T-cell (primary cell): ENCODE results near the gene IMPA2. TPM values are rescaled to one million over a fixed set of nuclear protein-coding genes. Genes with fewer than 3 reads are reported as not detected.

Experiments used
- ATAC-seq, 4 experiments: fragments of 200-7000 bp in 3 of 4; fragments of 150-1000 bp in 1 of 4; cut with Tn5 transposase; replicated peaks in 1 of 4; 1 replicate in 3 of 4; 2 replicates in 1 of 4; pipeline ENCODE4 v1.10.0; 2021; ENCODE audit warnings: moderate library complexity in 3 of 4, mild to moderate bottlenecking in 2 of 4, moderate number of reproducible peaks in 1 of 4
- CTCF ChIA-PET, 2 donors: fragments of 300-600 bp; sonication (Branson Sonifier 250); formaldehyde crosslinking; loops; one replicate each; lab custom pipeline; 2022; ENCODE audit warnings: antibody characterized with exemption in 2 of 2; lab: Charles Lee
- POLR2A ChIA-PET, 2 donors: fragments of 300-600 bp; sonication (Branson Sonifier 250); formaldehyde crosslinking; loops; one replicate each; lab custom pipeline; 2022; ENCODE audit warnings: antibody characterized with exemption in 2 of 2; lab: Charles Lee
- DNase-seq, 35 experiments: peaks; one replicate each; pipeline versions ENCODE4 v3.0.0 to v3.0.0-alpha.2; 2013 to 2023
- H3K27ac ChIP-seq: one replicate; pipeline ENCODE4 v1.5.1; 2013; ENCODE audit warnings: low read length
- H3K27me3 ChIP-seq, 2 experiments: replicated peaks in 1 of 2; 1 replicate in 1 of 2; 2 replicates in 1 of 2; pipeline versions ENCODE4 v1.6.1 to v1.7.0; 2013; ENCODE audit warnings: low read length in 1 of 2, mixed read lengths in 1 of 2; ENCODE audit not compliant: control insufficient read depth in 2 of 2, insufficient read depth in 2 of 2; ENCODE audit errors: extremely low read depth in 1 of 2
- H3K36me3 ChIP-seq, 2 donors: 1 replicate in 1 of 2; 2 replicates in 1 of 2; pipeline versions ENCODE4 v1.6.1 to v1.7.0; 2013; ENCODE audit warnings: low read length in 1 of 2; ENCODE audit not compliant: control insufficient read depth in 2 of 2, insufficient read depth in 1 of 2; ENCODE audit errors: extremely low read depth in 1 of 2
- H3K4me1 ChIP-seq, 2 experiments: 1 replicate in 1 of 2; 2 replicates in 1 of 2; pipeline versions ENCODE4 v1.6.1 to v1.7.0; 2013; ENCODE audit warnings: low read length in 2 of 2, mixed read lengths in 1 of 2; ENCODE audit not compliant: insufficient read depth in 2 of 2, control insufficient read depth in 1 of 2; ENCODE audit errors: extremely low read depth in 1 of 2
- H3K4me3 ChIP-seq, 2 donors: 1 replicate in 1 of 2; 2 replicates in 1 of 2; pipeline versions ENCODE4 v1.5.1 to v1.7.0; 2013; ENCODE audit warnings: mild to moderate bottlenecking in 2 of 2, low read length in 1 of 2, moderate library complexity in 1 of 2; ENCODE audit not compliant: control insufficient read depth in 1 of 2; ENCODE audit errors: extremely low read depth in 1 of 2
- H3K9me3 ChIP-seq: 2 replicates; pipeline ENCODE4 v1.7.0; 2013
- H3K27ac Mint-ChIP-seq, 2 donors: one replicate each; pipeline ENCODE4 v1.8.0; 2020 to 2021; ENCODE audit warnings: mild to moderate bottlenecking in 2 of 2, mixed read lengths in 2 of 2
- H3K27me3 Mint-ChIP-seq, 2 donors: one replicate each; pipeline ENCODE4 v1.8.0; 2021 to 2022; ENCODE audit warnings: mixed read lengths in 2 of 2
- H3K36me3 Mint-ChIP-seq: one replicate; pipeline ENCODE4 v1.8.0; 2021; ENCODE audit warnings: mixed read lengths
- H3K4me1 Mint-ChIP-seq, 3 donors: one replicate each; pipeline ENCODE4 v1.8.0; 2020 to 2022; ENCODE audit warnings: mixed read lengths in 3 of 3, mild to moderate bottlenecking in 1 of 3
- H3K4me3 Mint-ChIP-seq, 3 donors: one replicate each; pipeline ENCODE4 v1.8.0; 2020 to 2022; ENCODE audit warnings: mild to moderate bottlenecking in 3 of 3, mixed read lengths in 3 of 3, moderate library complexity in 3 of 3
- H3K9me3 Mint-ChIP-seq, 3 donors: one replicate each; pipeline ENCODE4 v1.8.0; 2020 to 2022; ENCODE audit warnings: mixed read lengths in 3 of 3
- WGBS: methylation state at CpG from one replicate; pipeline ENCODE4 v1.1.5; 2013; ENCODE audit warnings: missing lambda C conversion rate; ENCODE audit not compliant: insufficient coverage; 5-methylcytosine and 5-hydroxymethylcytosine counted together
- total RNA-seq, 35 experiments: library from RNA in 6 of 35; stranded (reverse) in 6 of 35; fragments of 120-200 nt in 1 of 35; gene quantifications; one replicate each; pipeline versions ENCODE4 v1.2.1 to v1.2.4 and lab custom pipeline; 2013 to 2026

IMPA2 gene
- total RNA-seq, 5 donors from 2014 or later (not counting 1 experiment from before 2014, with no cell fraction given), result 3.1 to 12.2 (median 5.0) TPM

DNA sequence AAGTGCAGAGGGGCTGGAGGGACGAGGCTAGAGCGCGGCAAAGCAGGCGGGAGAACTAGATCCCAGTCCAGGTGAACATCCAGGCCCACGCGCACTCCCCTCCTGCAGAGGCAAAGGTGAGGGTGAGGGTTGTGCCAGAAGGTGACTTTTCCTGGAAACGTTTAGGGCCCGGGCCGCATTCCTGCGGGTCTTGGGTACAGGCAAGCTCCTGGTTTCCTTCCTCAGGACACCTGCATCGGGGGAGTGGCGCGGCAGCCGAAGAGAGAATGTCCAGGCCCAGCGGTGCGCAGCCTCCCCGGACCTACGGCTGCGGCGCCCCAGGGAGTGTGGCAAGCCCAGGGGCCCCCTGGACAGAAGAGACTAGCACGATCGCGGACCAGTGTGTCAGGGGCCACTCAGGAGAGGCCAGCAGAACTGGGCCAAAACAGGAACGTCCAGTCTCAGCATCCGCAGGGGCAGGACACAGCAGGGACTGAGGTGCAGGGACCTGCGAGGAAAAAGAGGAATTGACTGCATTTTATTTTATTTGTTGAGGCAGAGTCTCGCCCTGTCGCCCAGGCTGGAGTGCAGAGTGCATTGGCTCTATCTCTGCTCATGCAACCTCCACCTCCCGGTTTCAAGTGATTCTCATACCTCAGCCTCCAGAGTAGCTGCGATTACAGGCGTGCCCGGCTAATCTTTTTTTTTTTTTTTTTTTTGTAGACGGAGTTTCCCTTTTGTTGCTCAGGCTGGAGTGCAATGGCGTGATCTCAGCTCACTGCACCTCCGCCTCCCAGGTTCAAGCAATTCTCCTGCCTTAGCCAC lies 8.7 kb upstream of the IMPA2 start:
- no peaks in the 10 kb centered on the region for H3K9me3 Mint-ChIP-seq
- Histone ChIP-seq H3K9me3 (no peaks in the 10 kb centered on the region), H3K4me1 (no peaks in the 10 kb centered on the region), H3K27ac (no peak overlapping the region), H3K36me3 (no peaks in the 10 kb centered on the region), H3K4me3 (no peak overlapping the region), H3K27me3 (no peaks in the 10 kb centered on the region)
- DNase-seq, result no peak
- ChIA-PET CTCF (no interaction called here), POLR2A (no interaction called here)
- no peak overlapping the region for H3K4me3 Mint-ChIP-seq
- no peak overlapping the region for H3K27ac Mint-ChIP-seq
- ATAC-seq, result no peak
- no peaks in the 10 kb centered on the region for H3K36me3 Mint-ChIP-seq
- 93% methylated on average over 32 of the region's 35 CpGs for WGBS
- H3K4me1 Mint-ChIP-seq, result no peaks in the 10 kb centered on the region
- H3K27me3 Mint-ChIP-seq, result no peaks in the 10 kb centered on the region

DNA sequence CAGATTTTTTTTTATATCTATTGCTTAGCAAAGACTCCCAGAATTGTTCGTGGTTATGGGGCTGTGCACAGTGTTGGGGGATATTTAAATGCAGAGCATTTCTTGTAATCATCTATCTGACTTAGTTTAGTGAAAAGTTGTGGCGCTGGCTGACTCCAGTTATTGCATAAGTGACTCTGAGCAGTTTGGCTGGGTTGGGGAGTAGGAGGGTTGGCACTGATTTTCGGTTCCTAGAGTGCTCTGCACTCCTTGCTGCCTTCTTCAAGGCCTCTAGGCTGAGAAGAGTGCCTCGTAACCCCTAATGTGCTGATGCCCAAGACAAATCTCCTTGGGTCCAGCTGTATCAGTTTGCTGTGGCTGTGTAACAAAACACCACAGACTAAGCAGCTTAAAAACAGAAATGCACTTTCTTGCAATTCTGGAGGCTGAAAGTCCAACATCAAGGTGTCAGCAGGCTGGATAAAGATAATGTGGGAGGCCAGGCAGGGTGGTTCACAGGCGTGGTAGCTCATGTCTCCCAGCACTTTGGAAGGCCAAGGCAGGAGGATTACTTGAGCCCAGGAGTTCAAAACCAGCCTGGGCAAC lies 6.5 kb upstream of the IMPA2 start:
- H3K36me3 ChIP-seq, result no peaks in the 10 kb centered on the region
- ChIA-PET CTCF (no interaction called here), POLR2A (no interaction called here)
- 78% methylated on average over 5 of the region's 5 CpGs for WGBS
- peaks cover 0 to under 1% (median 0%) of the 10 kb centered on the region in 3 donors for H3K4me1 Mint-ChIP-seq
- H3K27ac Mint-ChIP-seq, result no peak overlapping the region
- H3K9me3 Mint-ChIP-seq, result no peaks in the 10 kb centered on the region
- DNase-seq, result no peak
- no peaks in the 10 kb centered on the region for H3K27me3 ChIP-seq
- no peaks in the 10 kb centered on the region for H3K9me3 ChIP-seq
- no peaks in the 10 kb centered on the region for H3K36me3 Mint-ChIP-seq
- no peak for ATAC-seq
- H3K4me3 Mint-ChIP-seq, result no peak overlapping the region
- no peaks in the 10 kb centered on the region for H3K4me1 ChIP-seq
- no peaks in the 10 kb centered on the region for H3K27me3 Mint-ChIP-seq
- H3K4me3 ChIP-seq, result no peak overlapping the region
- H3K27ac ChIP-seq, result no peak overlapping the region

DNA sequence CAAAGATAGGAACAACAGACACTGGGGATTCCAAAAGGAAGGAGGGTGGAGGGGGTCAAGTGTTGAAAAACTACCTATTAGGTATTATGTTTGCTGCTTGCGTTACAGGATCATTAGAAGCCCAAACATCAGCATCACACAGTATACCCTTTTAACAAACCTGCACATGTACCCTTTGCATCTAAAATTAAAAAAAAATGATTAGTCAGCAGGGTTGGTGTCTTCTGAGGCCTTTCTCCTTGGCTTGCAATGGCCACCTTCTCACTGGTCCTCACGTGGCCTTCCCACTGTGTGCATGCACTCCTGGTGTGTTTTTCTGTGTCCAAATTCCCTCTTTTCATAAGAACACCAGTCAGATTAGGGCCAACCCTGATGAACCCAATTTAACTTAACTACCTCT lies 5.6 kb upstream of the IMPA2 start:
- Mint-ChIP-seq H3K27ac (no peak overlapping the region), H3K27me3 (no peaks in the 10 kb centered on the region), H3K4me3 (no peak overlapping the region)

DNA sequence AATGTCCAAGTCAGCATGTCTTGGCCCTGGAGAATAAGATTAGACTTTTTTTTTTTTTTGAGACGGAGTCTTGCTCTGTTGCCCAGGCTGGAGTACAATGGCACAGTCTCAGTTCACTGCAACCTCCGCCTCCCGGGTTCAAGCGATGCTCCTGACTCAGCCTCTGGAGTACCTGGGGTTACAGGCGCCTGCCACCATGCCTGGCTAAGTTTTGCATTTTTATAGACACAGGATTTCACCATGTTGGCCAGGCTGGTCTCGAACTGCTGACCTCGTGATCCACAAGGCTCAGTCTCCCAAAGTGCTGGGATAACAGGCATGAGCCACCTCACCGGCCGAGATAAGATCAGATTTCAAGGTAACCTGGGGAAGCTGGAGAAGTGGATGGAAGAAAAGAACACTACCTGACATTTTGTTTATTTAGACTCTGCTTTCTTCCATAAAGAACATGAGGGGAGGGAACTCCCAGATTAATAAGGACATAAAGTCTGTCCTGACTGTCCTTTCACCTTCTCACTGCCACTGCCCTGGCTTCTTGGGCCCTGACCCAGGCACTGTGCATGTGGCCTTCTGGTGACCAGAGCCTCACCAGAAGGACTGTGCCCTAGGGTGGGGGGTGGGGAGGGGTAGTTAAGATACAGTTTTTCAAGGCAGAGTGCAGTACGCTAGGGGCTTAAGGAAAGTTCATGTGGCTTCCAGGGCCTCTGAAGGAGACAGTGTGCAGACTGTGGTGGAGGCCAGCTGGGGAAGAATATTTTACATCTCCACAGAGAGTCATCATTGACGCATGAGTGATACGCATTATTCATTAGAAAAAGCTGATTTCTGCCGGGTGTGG lies 4.8 kb upstream of the IMPA2 start:
- peaks cover 0 to 6% (median 6%) of the 10 kb centered on the region in 3 donors for H3K4me1 Mint-ChIP-seq

More for the DNA sequence above, 5.6 kb upstream of the IMPA2 start:
- 56% methylated on average over 1 of the region's 2 CpGs for WGBS
- no peaks in the 10 kb centered on the region for H3K27me3 ChIP-seq
- H3K9me3 ChIP-seq, result no peaks in the 10 kb centered on the region
- no peaks in the 10 kb centered on the region for H3K9me3 Mint-ChIP-seq
- ATAC-seq (no peak), DNase-seq (no peak)
- POLR2A ChIA-PET, result interaction anchor here in 1 of 2 donors (0.6 kb wide), 1 partner anchor 10 kb away, joined by 4 read pairs; no protein-coding TSS in a partner anchor
- CTCF ChIA-PET, result no interaction called here
- H3K4me1 ChIP-seq, result peaks cover 0 to 7% of the 10 kb centered on the region in 2 experiments
- H3K36me3 ChIP-seq, result no peaks in the 10 kb centered on the region
- peaks cover 0 to 6% (median 6%) of the 10 kb centered on the region in 3 donors for H3K4me1 Mint-ChIP-seq
- no peak overlapping the region for H3K27ac ChIP-seq
- no peaks in the 10 kb centered on the region for H3K36me3 Mint-ChIP-seq
- no peak overlapping the region for H3K4me3 ChIP-seq

DNA sequence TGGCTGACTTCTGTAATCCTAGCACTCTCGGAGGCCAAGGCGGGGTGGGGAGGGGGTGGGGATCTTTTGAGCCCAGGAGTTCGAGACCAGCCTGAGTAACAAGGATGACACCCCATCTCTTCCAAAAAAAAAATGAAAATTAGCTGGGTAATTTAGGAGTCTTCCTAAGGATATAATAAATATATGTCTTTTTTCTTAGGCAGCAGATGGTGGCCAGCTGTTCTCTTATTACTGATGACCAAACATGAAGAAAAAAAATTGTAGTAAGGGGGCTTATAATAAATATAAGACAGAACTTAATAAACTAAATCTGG lies 4.2 kb upstream of the IMPA2 start:
- H3K36me3 Mint-ChIP-seq, result no peaks in the 10 kb centered on the region
- Histone ChIP-seq H3K27me3 (peaks cover 0 to 4% of the 10 kb centered on the region in 2 experiments), H3K36me3 (no peaks in the 10 kb centered on the region), H3K27ac (no peak overlapping the region), H3K4me3 (no peak overlapping the region), H3K9me3 (no peaks in the 10 kb centered on the region), H3K4me1 (peaks cover 0 to 12% of the 10 kb centered on the region in 2 experiments)
- peaks cover 0 to 9% (median 9%) of the 10 kb centered on the region in 3 donors for H3K4me1 Mint-ChIP-seq
- ATAC-seq (no peak), DNase-seq (no peak)
- ChIA-PET CTCF (interaction anchor here in 1 of 2 donors (1.3 kb wide), 1 partner anchor 37 kb away, joined by 5 read pairs; no protein-coding TSS in a partner anchor), POLR2A (no interaction called here)
- H3K27ac Mint-ChIP-seq, result no peak overlapping the region
- H3K9me3 Mint-ChIP-seq, result no peaks in the 10 kb centered on the region
- no peak overlapping the region for H3K4me3 Mint-ChIP-seq
- WGBS, result no CpG with 5 or more reads among the region's 3 CpGs
- H3K27me3 Mint-ChIP-seq, result no peaks in the 10 kb centered on the region

More for the DNA sequence above, 4.8 kb upstream of the IMPA2 start:
- H3K27me3 ChIP-seq, result no peaks in the 10 kb centered on the region
- Mint-ChIP-seq H3K9me3 (no peaks in the 10 kb centered on the region), H3K27ac (no peak overlapping the region), H3K27me3 (no peaks in the 10 kb centered on the region), H3K4me3 (no peak overlapping the region), H3K36me3 (no peaks in the 10 kb centered on the region)
- H3K4me1 ChIP-seq, result peaks cover 0 to 7% of the 10 kb centered on the region in 2 experiments
- DNase-seq, result no peak
- 100% methylated on average over 5 of the region's 13 CpGs for WGBS
- no peak overlapping the region for H3K4me3 ChIP-seq
- no peaks in the 10 kb centered on the region for H3K36me3 ChIP-seq
- POLR2A ChIA-PET, result interaction anchor here in 1 of 2 donors (0.6 kb wide), 1 partner anchor 9 kb away, joined by 4 read pairs; no protein-coding TSS in a partner anchor
- no peaks in the 10 kb centered on the region for H3K9me3 ChIP-seq
- CTCF ChIA-PET, result interaction anchor here in 1 of 2 donors (1.3 kb wide), 1 partner anchor 37 kb away, joined by 5 read pairs; no protein-coding TSS in a partner anchor
- ATAC-seq, result no peak
- H3K27ac ChIP-seq, result no peak overlapping the region

DNA sequence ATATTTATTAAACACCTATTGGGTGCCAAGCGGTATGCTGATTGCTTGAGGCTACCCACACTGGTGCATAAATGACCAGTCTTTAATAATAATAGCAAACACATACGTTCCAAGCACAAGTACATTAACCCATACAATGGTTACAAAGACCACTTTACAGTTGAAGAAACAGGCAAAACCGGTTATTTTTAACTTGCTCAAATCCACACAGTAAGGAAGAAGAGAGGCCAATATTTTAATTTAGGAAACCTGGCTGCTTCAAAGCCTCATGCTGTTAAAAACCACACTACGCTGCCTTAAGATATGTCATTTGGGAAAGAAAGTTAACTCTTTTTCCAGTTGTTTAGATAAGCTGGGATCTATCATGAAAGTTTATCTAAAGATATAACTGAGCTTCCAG lies 2.4 kb upstream of the IMPA2 start:
- H3K9me3 ChIP-seq, result no peaks in the 10 kb centered on the region
- no peak overlapping the region for H3K4me3 ChIP-seq
- H3K36me3 ChIP-seq, result no peaks in the 10 kb centered on the region
- no peaks in the 10 kb centered on the region for H3K36me3 Mint-ChIP-seq
- H3K4me3 Mint-ChIP-seq, result peak overlapping the region in 2 of 3 donors; percentile 8 to 56
- H3K27ac ChIP-seq, result no peak overlapping the region
- no peaks in the 10 kb centered on the region for H3K9me3 Mint-ChIP-seq
- ChIA-PET CTCF (no interaction called here), POLR2A (interaction anchor here in 1 of 2 donors (0.8 kb wide), 1 partner anchor 1776 kb away, joined by 10 read pairs; no protein-coding TSS in a partner anchor)
- no peaks in the 10 kb centered on the region for H3K27me3 Mint-ChIP-seq
- ATAC-seq (no peak), DNase-seq (no peak)
- H3K27me3 ChIP-seq, result peaks cover 0 to 4% of the 10 kb centered on the region in 2 experiments
- H3K4me1 Mint-ChIP-seq, result peaks cover 0 to 15% (median 12%) of the 10 kb centered on the region in 3 donors
- 100% methylated on average over 2 of the region's 4 CpGs for WGBS
- H3K4me1 ChIP-seq, result peaks cover 0 to 17% of the 10 kb centered on the region in 2 experiments
- no peak overlapping the region for H3K27ac Mint-ChIP-seq
